ENCODE results near the gene FAM3D.
"Not testable (repeated sequence)": the region's sequence is repeated elsewhere in the genome, so short reads cannot be mapped to it uniquely, and the experiment has no call there.

The FAM3D gene, protein sequence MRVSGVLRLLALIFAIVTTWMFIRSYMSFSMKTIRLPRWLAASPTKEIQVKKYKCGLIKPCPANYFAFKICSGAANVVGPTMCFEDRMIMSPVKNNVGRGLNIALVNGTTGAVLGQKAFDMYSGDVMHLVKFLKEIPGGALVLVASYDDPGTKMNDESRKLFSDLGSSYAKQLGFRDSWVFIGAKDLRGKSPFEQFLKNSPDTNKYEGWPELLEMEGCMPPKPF

GRCh38 chr3:58666683-58667082 is at the start of gene FAM3D:
Gene FAM3D, minus strand, starts transcription at chr3:58666774. Its CDS starts 11,211 bp downstream, at chr3:58655563.
- no peaks in the 10 kb centered on the region for H3K36me3 ChIP-seq (ENCODE audit: control insufficient read depth, insufficient read depth, low read length)
- H3K4me1 ChIP-seq (ENCODE audit: control insufficient read depth, insufficient read depth, low read length) = no peaks in the 10 kb centered on the region
- no peak for DNase-seq (ENCODE audit: low read depth, low spot score)
- H3K27ac ChIP-seq (ENCODE audit: low read length) = no peak within 1 kb of the TSS
- H3K4me3 ChIP-seq (ENCODE audit: low read length) = no peak within 1 kb of the TSS
- H3K27me3 ChIP-seq (ENCODE audit: control insufficient read depth, insufficient read depth, low read length) = no peaks in the 10 kb centered on the region
- no CpG with 5 or more reads among the region's 6 CpGs for WGBS (ENCODE audit: insufficient coverage, insufficient read length)
- no peaks in the 10 kb centered on the region for H3K9me3 ChIP-seq (ENCODE audit: control insufficient read depth, insufficient read depth, low read length)

GRCh38 chr3:58713715-58714401 is 47.3 kb upstream of the FAM3D start:
- Histone ChIP-seq H3K4me1 (ENCODE audit: control insufficient read depth, insufficient read depth, low read length) (no peaks in the 10 kb centered on the region), H3K9me3 (ENCODE audit: control insufficient read depth, insufficient read depth, low read length) (no peaks in the 10 kb centered on the region), H3K27me3 (ENCODE audit: control insufficient read depth, insufficient read depth, low read length) (no peaks in the 10 kb centered on the region), H3K36me3 (ENCODE audit: control insufficient read depth, insufficient read depth, low read length) (no peaks in the 10 kb centered on the region), H3K4me3 (ENCODE audit: low read length) (no peak overlapping the region), H3K27ac (ENCODE audit: low read length) (no peak overlapping the region)
- no CpG with 5 or more reads among the region's 3 CpGs for WGBS (ENCODE audit: insufficient coverage, insufficient read length)
- DNase-seq (ENCODE audit: low read depth, low spot score) = no peak

GRCh38 chr3:58711871-58712270 is 45.3 kb upstream of the FAM3D start:
- Histone ChIP-seq H3K27ac (ENCODE audit: low read length) (no peak overlapping the region), H3K4me1 (ENCODE audit: control insufficient read depth, insufficient read depth, low read length) (no peaks in the 10 kb centered on the region), H3K27me3 (ENCODE audit: control insufficient read depth, insufficient read depth, low read length) (no peaks in the 10 kb centered on the region), H3K9me3 (ENCODE audit: control insufficient read depth, insufficient read depth, low read length) (no peaks in the 10 kb centered on the region), H3K36me3 (ENCODE audit: control insufficient read depth, insufficient read depth, low read length) (no peaks in the 10 kb centered on the region), H3K4me3 (ENCODE audit: low read length) (no peak overlapping the region)
- no CpG with 5 or more reads among the region's 8 CpGs for WGBS (ENCODE audit: insufficient coverage, insufficient read length)
- DNase-seq (ENCODE audit: low read depth, low spot score) = no peak

DNA sequence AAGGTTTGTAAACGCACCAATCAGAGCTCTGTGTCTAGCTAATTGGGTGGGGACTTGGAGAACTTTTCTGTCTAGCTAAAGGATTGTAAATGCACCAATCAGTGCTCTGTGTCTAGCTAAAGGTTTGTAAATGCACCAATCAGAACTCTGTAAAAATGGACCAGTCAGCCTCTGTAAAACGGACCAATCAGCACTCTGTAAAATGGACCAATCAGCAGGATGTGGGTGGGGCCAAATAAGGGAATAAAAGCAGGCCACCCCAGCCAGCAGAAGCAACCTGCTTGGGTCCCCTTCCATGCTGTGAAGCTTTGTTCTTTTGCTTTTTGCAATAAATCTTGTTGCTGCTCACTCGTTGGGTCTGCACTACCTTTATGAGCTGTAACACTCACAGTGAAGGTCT is 42.4 kb upstream of the FAM3D start:
- not testable (repeated sequence) for H3K36me3 ChIP-seq (ENCODE audit: control insufficient read depth, insufficient read depth, low read length); H3K4me3 ChIP-seq (ENCODE audit: low read length); H3K4me1 ChIP-seq (ENCODE audit: control insufficient read depth, insufficient read depth, low read length); H3K27ac ChIP-seq (ENCODE audit: low read length); H3K9me3 ChIP-seq (ENCODE audit: control insufficient read depth, insufficient read depth, low read length); DNase-seq (ENCODE audit: low read depth, low spot score); H3K27me3 ChIP-seq (ENCODE audit: control insufficient read depth, insufficient read depth, low read length)
- no CpG with 5 or more reads among the region's 3 CpGs for WGBS (ENCODE audit: insufficient coverage, insufficient read length)

DNA sequence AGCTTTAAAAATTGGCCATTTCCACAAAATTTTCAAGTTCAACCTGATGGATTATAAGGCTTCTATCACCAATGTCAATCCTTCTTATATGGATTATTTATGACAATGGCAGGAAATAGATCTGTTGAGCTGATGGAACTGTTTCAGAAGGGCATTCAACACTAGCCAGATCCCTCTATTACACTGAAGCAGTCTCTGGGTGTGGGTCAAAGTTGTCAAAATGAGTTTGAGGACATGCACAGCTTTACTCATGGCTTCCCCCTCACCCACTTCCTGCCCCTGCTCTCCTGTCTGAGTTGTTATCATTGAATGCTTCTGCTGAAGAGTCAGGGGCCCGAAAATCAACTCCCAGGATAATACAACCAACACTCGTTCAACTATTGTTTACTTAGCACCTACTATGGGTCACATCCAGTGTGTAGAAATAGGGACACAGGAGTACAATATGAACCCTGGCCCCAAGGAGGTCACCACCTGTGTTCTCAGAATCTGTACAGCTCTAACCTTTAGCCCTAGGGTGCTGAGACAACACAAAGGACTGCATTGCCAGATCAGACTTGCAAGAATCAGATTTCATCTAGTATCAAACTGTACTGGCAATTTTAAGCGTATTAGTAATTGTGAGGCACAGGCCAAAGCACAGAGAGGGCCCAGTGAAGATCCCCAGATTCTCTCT is 41.7 kb upstream of the FAM3D start:
- DNase-seq (ENCODE audit: low read depth, low spot score) = no peak
- H3K27me3 ChIP-seq (ENCODE audit: control insufficient read depth, insufficient read depth, low read length) = no peaks in the 10 kb centered on the region
- H3K9me3 ChIP-seq (ENCODE audit: control insufficient read depth, insufficient read depth, low read length) = no peaks in the 10 kb centered on the region
- H3K36me3 ChIP-seq (ENCODE audit: control insufficient read depth, insufficient read depth, low read length) = no peaks in the 10 kb centered on the region
- no peak overlapping the region for H3K4me3 ChIP-seq (ENCODE audit: low read length)
- WGBS (ENCODE audit: insufficient coverage, insufficient read length) = no CpG with 5 or more reads among the region's 3 CpGs
- H3K27ac ChIP-seq (ENCODE audit: low read length) = no peak overlapping the region
- H3K4me1 ChIP-seq (ENCODE audit: control insufficient read depth, insufficient read depth, low read length) = no peaks in the 10 kb centered on the region

- WGBS (ENCODE audit: insufficient coverage, insufficient read length) = no CpG with 5 or more reads among the region's 3 CpGs
- H3K36me3 ChIP-seq (ENCODE audit: control insufficient read depth, insufficient read depth, low read length) = no peaks in the 10 kb centered on the region
- no peak overlapping the region for H3K4me3 ChIP-seq (ENCODE audit: low read length)
- no peaks in the 10 kb centered on the region for H3K27me3 ChIP-seq (ENCODE audit: control insufficient read depth, insufficient read depth, low read length)
- H3K9me3 ChIP-seq (ENCODE audit: control insufficient read depth, insufficient read depth, low read length) = no peaks in the 10 kb centered on the region
- no peaks in the 10 kb centered on the region for H3K4me1 ChIP-seq (ENCODE audit: control insufficient read depth, insufficient read depth, low read length)
- no peak overlapping the region for H3K27ac ChIP-seq (ENCODE audit: low read length)
- no peak for DNase-seq (ENCODE audit: low read depth, low spot score)
These were observed 40.9 kb upstream of the FAM3D start for GRCh38 chr3:58707390-58707930.

DNA sequence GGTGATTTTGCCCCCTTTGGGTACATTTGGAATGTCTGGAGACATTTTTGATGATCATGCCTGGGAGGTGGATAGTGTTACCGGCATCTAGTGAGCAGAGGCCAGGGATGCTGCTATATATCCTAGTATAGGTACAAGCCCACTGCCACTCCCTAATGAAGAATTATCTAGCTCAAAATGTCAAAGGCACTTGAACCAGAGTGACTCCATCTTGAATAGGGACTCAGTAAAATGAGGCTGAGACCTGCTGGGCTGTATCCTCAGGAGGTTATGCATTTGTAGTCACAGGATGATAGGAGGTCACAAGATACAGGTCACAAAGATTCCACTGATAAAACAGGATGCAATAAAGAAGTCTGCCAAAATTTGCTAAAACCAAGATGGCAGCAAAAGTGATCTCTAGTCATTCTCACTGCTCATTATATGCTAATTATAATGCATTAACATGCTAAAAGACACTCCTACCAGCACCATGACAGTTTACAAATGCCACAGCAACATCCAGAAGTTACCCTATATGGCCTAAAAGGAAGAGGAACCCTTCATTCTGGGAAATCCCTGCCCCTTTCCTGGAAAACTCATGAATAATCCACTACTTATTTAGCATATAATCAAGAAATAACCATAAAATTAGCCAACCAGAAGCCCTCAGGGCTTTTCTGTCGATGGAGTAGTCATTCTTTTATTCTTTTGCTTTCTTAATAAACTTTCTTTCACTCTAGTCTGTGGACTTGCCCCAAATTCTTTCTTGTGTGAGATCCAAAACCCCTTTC is 40.0 kb upstream of the FAM3D start:
- H3K9me3 ChIP-seq (ENCODE audit: control insufficient read depth, insufficient read depth, low read length) = no peaks in the 10 kb centered on the region
- WGBS (ENCODE audit: insufficient coverage, insufficient read length) = no CpG with 5 or more reads among the region's 2 CpGs
- no peaks in the 10 kb centered on the region for H3K4me1 ChIP-seq (ENCODE audit: control insufficient read depth, insufficient read depth, low read length)
- H3K36me3 ChIP-seq (ENCODE audit: control insufficient read depth, insufficient read depth, low read length) = no peaks in the 10 kb centered on the region
- H3K4me3 ChIP-seq (ENCODE audit: low read length) = no peak overlapping the region
- H3K27ac ChIP-seq (ENCODE audit: low read length) = no peak overlapping the region
- H3K27me3 ChIP-seq (ENCODE audit: control insufficient read depth, insufficient read depth, low read length) = no peaks in the 10 kb centered on the region
- DNase-seq (ENCODE audit: low read depth, low spot score) = no peak

GRCh38 chr3:58704745-58705144 is 38.2 kb upstream of the FAM3D start:
- no peaks in the 10 kb centered on the region for H3K9me3 ChIP-seq (ENCODE audit: control insufficient read depth, insufficient read depth, low read length)
- no peak overlapping the region for H3K27ac ChIP-seq (ENCODE audit: low read length)
- no peaks in the 10 kb centered on the region for H3K36me3 ChIP-seq (ENCODE audit: control insufficient read depth, insufficient read depth, low read length)
- H3K4me3 ChIP-seq (ENCODE audit: low read length) = no peak overlapping the region
- H3K27me3 ChIP-seq (ENCODE audit: control insufficient read depth, insufficient read depth, low read length) = no peaks in the 10 kb centered on the region
- no peak for DNase-seq (ENCODE audit: low read depth, low spot score)
- WGBS (ENCODE audit: insufficient coverage, insufficient read length) = no CpG with 5 or more reads among the region's 2 CpGs
- no peaks in the 10 kb centered on the region for H3K4me1 ChIP-seq (ENCODE audit: control insufficient read depth, insufficient read depth, low read length)

DNA sequence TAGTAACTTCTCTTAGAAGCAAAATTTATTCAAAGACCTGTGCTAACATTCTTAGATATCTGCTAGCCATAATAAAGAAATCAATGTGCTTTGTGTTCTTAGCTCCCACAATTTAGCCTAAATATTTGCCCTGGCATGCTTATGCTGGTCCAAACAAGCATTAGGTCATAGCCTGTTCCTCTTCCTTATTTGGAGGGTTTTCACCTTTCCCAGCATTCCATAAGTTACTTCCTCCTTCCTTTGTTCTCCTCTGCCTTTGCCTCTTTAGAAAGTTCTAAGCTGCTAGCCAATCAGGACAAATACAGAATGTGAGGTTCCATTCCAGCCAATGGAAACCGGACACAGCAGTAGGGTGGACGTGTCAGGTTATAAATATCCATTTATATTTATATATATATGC is 37.7 kb upstream of the FAM3D start:
- not testable (repeated sequence) for H3K4me1 ChIP-seq (ENCODE audit: control insufficient read depth, insufficient read depth, low read length); DNase-seq (ENCODE audit: low read depth, low spot score); H3K36me3 ChIP-seq (ENCODE audit: control insufficient read depth, insufficient read depth, low read length); H3K9me3 ChIP-seq (ENCODE audit: control insufficient read depth, insufficient read depth, low read length); H3K4me3 ChIP-seq (ENCODE audit: low read length); H3K27me3 ChIP-seq (ENCODE audit: control insufficient read depth, insufficient read depth, low read length); H3K27ac ChIP-seq (ENCODE audit: low read length)
- WGBS (ENCODE audit: insufficient coverage, insufficient read length) = no CpG with 5 or more reads among the region's 2 CpGs

DNA sequence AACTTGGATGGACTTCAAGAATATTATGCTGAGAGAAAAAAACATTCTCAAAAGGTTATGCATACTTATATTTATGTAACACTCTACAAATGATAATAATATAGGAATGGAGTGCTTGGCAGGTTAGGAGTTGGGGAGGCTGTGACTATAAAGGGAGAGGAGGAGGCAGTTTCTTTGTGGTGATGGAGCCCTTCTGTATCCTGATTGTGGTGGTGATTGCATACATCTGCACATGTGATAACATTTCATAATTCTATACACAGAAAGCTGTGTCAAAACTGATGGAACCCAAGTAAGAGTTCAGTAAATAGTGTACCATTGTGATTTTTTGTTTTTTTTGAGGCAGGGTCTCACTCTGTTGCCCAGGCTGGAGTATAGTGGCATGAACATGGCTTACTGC is 31.7 kb upstream of the FAM3D start:
- no peaks in the 10 kb centered on the region for H3K9me3 ChIP-seq (ENCODE audit: control insufficient read depth, insufficient read depth, low read length)
- DNase-seq (ENCODE audit: low read depth, low spot score) = no peak
- no peaks in the 10 kb centered on the region for H3K36me3 ChIP-seq (ENCODE audit: control insufficient read depth, insufficient read depth, low read length)
- H3K27ac ChIP-seq (ENCODE audit: low read length) = no peak overlapping the region
- H3K4me3 ChIP-seq (ENCODE audit: low read length) = no peak overlapping the region
- no peaks in the 10 kb centered on the region for H3K27me3 ChIP-seq (ENCODE audit: control insufficient read depth, insufficient read depth, low read length)
- H3K4me1 ChIP-seq (ENCODE audit: control insufficient read depth, insufficient read depth, low read length) = no peaks in the 10 kb centered on the region
